ENCODE measurements around the gene CD164.

The CD164 gene

DNA sequence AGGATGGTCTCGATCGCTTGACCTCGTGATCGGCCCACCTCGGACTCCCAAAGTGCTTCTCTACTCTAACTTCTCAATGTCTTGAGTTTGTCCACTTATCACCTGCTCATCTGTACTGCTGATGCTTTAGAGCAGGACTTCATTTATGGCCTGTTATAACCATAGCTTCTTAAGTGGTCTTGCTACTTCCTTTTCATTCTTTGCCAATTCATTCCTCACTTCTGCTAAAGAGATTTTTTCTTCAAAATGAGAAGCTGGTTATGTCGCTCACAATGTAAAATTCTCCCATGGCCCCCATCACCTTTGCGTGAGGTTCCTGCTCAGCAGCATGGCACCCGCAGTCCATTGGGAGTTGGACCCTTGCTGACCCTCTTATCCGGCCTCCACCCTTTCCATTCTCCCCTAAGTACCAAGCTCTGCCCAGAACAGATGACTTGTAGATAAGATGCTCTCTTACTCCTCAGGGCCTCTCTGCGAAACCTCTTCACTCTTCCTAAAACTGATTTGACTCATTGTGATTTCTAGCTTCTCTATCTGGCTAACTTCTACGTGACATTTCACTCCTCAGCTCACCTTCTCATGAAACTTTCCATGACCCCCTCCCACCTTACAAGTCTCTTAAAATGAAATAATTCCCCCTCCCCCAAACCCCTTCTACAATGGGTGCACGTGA is 13.9 kb upstream of the CD164 start:
- Histone ChIP-seq H3K4me1 (ENCODE audit: control insufficient read depth in 5 of 5, insufficient read depth in 5 of 5, low read length in 5 of 5) (peaks cover 0 to 4% (median 0%) of the 10 kb centered on the region in 5 donors), H3K9ac (ENCODE audit: low read length in 5 of 5) (no peak overlapping the region), H3K27ac (ENCODE audit: low read depth, low read length) (no peak overlapping the region), H3K4me3 (ENCODE audit: low read depth in 1 of 5, low read length in 5 of 5) (no peak overlapping the region), H3K36me3 (ENCODE audit: control insufficient read depth in 5 of 5, insufficient read depth in 5 of 5, low read length in 5 of 5) (no peaks in the 10 kb centered on the region), H3K27me3 (ENCODE audit: control insufficient read depth in 5 of 5, insufficient read depth in 4 of 5, low read length in 5 of 5) (no peaks in the 10 kb centered on the region), H3K9me3 (ENCODE audit: control insufficient read depth in 5 of 5, low read length in 5 of 5) (no peaks in the 10 kb centered on the region)

DNA sequence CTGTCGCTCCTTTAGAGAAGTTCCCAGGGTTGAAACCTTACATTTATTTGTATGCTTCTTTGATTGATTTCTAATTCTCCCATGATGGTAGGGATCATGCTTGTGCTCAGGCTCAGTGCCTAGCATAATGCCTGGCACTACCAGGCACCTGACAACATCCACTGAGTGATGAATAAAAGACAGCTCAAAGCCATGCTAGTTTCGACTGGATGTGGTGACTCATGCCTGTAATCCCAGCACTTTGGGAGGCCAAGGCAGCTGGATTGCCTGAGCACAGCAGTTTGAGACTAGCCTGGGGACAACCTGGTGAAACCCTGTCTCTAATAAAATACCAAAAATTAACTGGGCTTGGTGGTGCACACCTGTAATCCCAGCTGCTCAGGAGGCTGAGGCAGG is 11.6 kb upstream of the CD164 start:
- Histone ChIP-seq H3K27me3 (ENCODE audit: control insufficient read depth in 5 of 5, insufficient read depth in 4 of 5, low read length in 5 of 5) (no peaks in the 10 kb centered on the region), H3K9me3 (ENCODE audit: control insufficient read depth in 5 of 5, low read length in 5 of 5) (no peaks in the 10 kb centered on the region), H3K4me1 (ENCODE audit: control insufficient read depth in 5 of 5, insufficient read depth in 5 of 5, low read length in 5 of 5) (peaks cover 3 to 21% (median 16%) of the 10 kb centered on the region in 5 donors), H3K27ac (ENCODE audit: low read depth, low read length) (no peak overlapping the region), H3K36me3 (ENCODE audit: control insufficient read depth in 5 of 5, insufficient read depth in 5 of 5, low read length in 5 of 5) (no peaks in the 10 kb centered on the region), H3K9ac (ENCODE audit: low read length in 5 of 5) (no peak overlapping the region), H3K4me3 (ENCODE audit: low read depth in 1 of 5, low read length in 5 of 5) (no peak overlapping the region)

DNA sequence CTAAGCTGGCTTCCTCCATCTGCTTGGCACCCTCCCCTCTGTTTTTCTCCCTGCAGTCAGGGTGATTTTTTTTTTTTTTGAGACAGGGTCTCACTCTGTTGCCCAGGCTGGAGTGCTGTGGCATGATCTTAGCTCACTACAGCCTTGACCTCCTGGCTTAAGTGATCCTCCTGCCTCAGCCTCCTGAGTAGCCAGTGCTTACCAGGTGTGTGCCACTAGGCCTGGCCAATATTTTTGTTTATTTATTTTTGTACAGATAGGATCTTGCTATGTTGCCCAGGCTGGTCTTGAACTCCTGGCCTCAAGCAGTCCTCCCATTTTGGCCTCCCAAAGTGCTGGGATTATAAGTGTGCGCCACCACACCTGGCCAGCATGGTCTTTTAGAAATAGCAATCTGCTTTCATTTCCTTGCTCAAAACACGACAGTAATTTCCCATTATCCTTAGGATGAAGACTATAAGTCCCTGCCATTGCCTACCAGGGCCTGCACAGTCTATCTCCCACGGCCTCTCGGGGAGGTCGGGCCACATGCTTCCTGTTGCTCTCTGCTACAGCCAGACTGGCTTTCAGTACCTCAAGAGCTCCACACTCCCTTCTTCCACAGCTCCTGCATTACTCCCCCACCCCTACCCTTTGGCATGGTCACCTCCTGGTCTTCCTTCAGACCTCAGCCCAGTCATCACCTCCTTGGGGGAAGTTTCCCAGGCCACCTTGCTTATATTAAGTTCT is 11.1 kb upstream of the CD164 start:
- H3K9ac ChIP-seq (ENCODE audit: low read length in 5 of 5) = no peak overlapping the region
- H3K36me3 ChIP-seq (ENCODE audit: control insufficient read depth in 5 of 5, insufficient read depth in 5 of 5, low read length in 5 of 5) = no peaks in the 10 kb centered on the region
- H3K27me3 ChIP-seq (ENCODE audit: control insufficient read depth in 5 of 5, insufficient read depth in 4 of 5, low read length in 5 of 5) = no peaks in the 10 kb centered on the region
- H3K27ac ChIP-seq (ENCODE audit: low read depth, low read length) = no peak overlapping the region
- H3K9me3 ChIP-seq (ENCODE audit: control insufficient read depth in 5 of 5, low read length in 5 of 5) = no peaks in the 10 kb centered on the region
- no peak overlapping the region for H3K4me3 ChIP-seq (ENCODE audit: low read depth in 1 of 5, low read length in 5 of 5)
- peaks cover 3 to 21% (median 16%) of the 10 kb centered on the region in 5 donors for H3K4me1 ChIP-seq (ENCODE audit: control insufficient read depth in 5 of 5, insufficient read depth in 5 of 5, low read length in 5 of 5)

DNA sequence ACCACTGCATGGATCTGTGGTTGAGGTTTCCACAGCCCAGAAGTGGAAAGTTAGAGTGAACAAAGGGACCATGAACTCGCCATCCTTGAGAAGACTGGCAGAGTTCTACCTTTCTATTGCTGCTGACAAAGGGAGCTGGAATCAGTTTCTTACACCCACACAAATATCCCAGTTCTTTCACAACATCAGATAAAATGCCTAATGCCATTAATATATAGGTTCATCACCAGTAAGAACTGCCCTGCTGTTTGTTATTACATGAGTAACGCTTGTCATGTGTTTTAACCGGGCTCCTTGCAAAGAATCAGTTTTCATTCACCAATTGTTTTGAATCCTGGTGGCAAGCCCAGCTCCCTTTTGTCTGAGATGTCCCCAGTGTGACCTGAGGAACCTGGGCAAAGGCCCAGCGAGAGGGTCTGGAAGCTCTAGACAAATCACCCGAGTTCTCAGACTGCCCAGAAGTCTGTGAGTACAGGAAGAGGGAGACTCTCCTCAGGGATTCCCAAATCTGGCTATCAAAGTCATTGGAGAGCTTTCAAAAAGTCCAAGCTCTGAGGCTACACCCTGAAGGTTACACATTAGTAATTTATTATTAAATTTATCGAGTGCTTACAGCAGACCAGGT is 7.5 kb upstream of the CD164 start:
- no peaks in the 10 kb centered on the region for H3K27me3 ChIP-seq (ENCODE audit: control insufficient read depth in 5 of 5, insufficient read depth in 4 of 5, low read length in 5 of 5)
- H3K9ac ChIP-seq (ENCODE audit: low read length in 5 of 5) = peak overlapping the region in 4 of 5 donors; percentile 9 to 41 (median 36)
- H3K9me3 ChIP-seq (ENCODE audit: control insufficient read depth in 5 of 5, low read length in 5 of 5) = no peaks in the 10 kb centered on the region
- no peaks in the 10 kb centered on the region for H3K36me3 ChIP-seq (ENCODE audit: control insufficient read depth in 5 of 5, insufficient read depth in 5 of 5, low read length in 5 of 5)
- H3K4me1 ChIP-seq (ENCODE audit: control insufficient read depth in 5 of 5, insufficient read depth in 5 of 5, low read length in 5 of 5) = peaks cover 3 to 25% (median 23%) of the 10 kb centered on the region in 5 donors
- no peak overlapping the region for H3K4me3 ChIP-seq (ENCODE audit: low read depth in 1 of 5, low read length in 5 of 5)
- H3K27ac ChIP-seq (ENCODE audit: low read depth, low read length) = peak overlapping the region; percentile 61

DNA sequence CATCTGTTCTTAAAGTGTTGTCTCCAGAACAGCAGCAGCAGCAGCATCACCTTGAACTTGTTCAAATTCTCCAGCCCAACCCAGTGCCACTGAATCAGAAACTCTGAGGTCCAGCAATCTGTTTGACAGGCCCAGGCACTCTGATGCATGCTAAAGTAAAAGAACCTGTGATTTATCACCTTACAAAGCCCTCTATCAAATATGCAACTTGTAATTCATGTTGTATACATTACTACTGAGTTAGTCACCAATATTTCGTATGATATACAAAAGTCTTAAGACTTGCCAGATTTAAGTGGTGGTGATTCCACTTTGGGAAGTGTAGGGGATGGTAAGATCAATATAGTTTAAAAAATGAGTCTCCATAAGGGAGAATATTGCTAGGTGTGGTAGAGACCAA is 6.0 kb upstream of the CD164 start:
- H3K9ac ChIP-seq (ENCODE audit: low read length in 5 of 5) = no peak overlapping the region
- H3K27ac ChIP-seq (ENCODE audit: low read depth, low read length) = no peak overlapping the region
- H3K27me3 ChIP-seq (ENCODE audit: control insufficient read depth in 5 of 5, insufficient read depth in 4 of 5, low read length in 5 of 5) = no peaks in the 10 kb centered on the region
- H3K9me3 ChIP-seq (ENCODE audit: control insufficient read depth in 5 of 5, low read length in 5 of 5) = no peaks in the 10 kb centered on the region
- no peaks in the 10 kb centered on the region for H3K36me3 ChIP-seq (ENCODE audit: control insufficient read depth in 5 of 5, insufficient read depth in 5 of 5, low read length in 5 of 5)
- H3K4me3 ChIP-seq (ENCODE audit: low read depth in 1 of 5, low read length in 5 of 5) = no peak overlapping the region
- H3K4me1 ChIP-seq (ENCODE audit: control insufficient read depth in 5 of 5, insufficient read depth in 5 of 5, low read length in 5 of 5) = peaks cover 3 to 40% (median 38%) of the 10 kb centered on the region in 5 donors

DNA sequence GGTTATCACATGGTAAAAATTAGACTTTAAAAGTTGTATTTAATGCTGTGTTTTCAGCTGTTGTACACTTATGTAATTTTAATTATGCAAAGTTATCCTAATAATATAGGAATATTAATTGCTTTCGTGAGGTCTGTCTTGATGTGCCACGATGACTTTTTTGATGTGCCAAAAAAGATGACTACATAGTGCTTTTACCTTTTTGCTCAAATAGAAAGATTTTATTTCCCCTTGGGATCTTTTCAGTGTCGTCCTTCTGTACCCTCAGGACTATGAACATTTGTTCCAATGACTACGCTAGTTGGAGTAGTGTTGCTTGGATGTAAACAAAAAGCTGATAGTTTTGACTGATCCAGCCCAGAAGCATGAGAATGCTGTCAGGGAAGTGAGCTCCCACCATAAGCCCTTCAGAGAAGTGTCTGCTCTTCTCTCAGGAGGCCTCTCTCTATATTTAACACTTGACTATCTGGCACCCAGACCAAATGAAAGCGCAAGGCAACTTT is 1.2 kb upstream of the CD164 start:
- peaks cover 0 to 1% (median 0%) of the 10 kb centered on the region in 5 donors for H3K36me3 ChIP-seq (ENCODE audit: control insufficient read depth in 5 of 5, insufficient read depth in 5 of 5, low read length in 5 of 5)
- no peaks in the 10 kb centered on the region for H3K9me3 ChIP-seq (ENCODE audit: control insufficient read depth in 5 of 5, low read length in 5 of 5)
- H3K27me3 ChIP-seq (ENCODE audit: control insufficient read depth in 5 of 5, insufficient read depth in 4 of 5, low read length in 5 of 5) = no peaks in the 10 kb centered on the region
- peak overlapping the region; percentile 78 to 100 (median 91) for H3K4me3 ChIP-seq (ENCODE audit: low read depth in 1 of 5, low read length in 5 of 5)
- H3K4me1 ChIP-seq (ENCODE audit: control insufficient read depth in 5 of 5, insufficient read depth in 5 of 5, low read length in 5 of 5) = peaks cover 0 to 48% (median 40%) of the 10 kb centered on the region in 5 donors
- H3K9ac ChIP-seq (ENCODE audit: low read length in 5 of 5) = peak overlapping the region in 3 of 5 donors; percentile 93 to 98 (median 94)
- peak overlapping the region; percentile 96 for H3K27ac ChIP-seq (ENCODE audit: low read depth, low read length)

DNA sequence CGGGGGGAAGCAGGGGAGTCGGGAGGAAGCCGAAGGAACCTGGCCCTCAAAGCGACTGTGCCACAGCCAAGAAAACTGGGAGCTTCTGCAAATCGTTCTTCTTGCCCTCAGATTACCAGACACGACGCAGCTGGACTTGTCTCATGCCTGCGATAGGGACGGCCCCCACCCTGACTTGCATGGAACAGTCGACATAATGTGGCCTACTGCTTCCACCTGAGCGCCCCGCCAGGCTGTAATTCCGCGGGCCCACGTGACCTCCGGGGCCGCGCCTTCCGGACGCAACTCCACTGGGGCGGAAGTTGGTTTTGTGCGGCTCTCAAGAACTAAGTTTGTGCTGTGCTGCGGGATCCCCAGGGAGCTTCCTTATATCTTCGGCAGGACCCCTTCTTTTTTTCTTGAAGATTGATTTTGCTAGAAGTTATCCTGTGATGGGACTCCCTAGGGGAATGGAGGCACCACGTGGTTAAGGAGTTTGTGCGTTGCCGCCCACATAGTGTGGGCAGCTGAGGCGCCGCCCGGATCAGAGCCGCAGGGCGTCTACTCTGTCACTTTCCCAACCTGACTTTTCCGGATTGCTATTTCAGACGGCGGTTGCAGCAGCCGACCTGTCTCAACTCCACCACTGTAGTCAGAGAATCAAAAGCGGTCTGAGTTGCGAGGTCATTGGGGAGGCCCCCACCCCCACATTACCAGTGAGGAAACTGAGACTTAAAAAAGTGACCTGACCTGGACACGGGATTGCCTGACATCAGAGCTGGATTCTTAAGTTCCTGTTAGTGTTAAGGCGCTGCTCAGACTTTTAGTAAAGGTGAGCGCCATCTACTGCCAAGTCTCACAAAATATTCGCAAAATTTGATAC is 540 bp upstream of the CD164 start:
- Histone ChIP-seq H3K27me3 (ENCODE audit: control insufficient read depth in 5 of 5, insufficient read depth in 4 of 5, low read length in 5 of 5) (no peaks in the 10 kb centered on the region), H3K4me1 (ENCODE audit: control insufficient read depth in 5 of 5, insufficient read depth in 5 of 5, low read length in 5 of 5) (peaks cover 0 to 55% (median 46%) of the 10 kb centered on the region in 5 donors), H3K4me3 (ENCODE audit: low read depth in 1 of 5, low read length in 5 of 5) (peak overlapping the region; percentile 78 to 100 (median 91)), H3K9me3 (ENCODE audit: control insufficient read depth in 5 of 5, low read length in 5 of 5) (no peaks in the 10 kb centered on the region), H3K36me3 (ENCODE audit: control insufficient read depth in 5 of 5, insufficient read depth in 5 of 5, low read length in 5 of 5) (peaks cover under 1 to 8% (median 4%) of the 10 kb centered on the region in 5 donors), H3K27ac (ENCODE audit: low read depth, low read length) (peak overlapping the region; percentile 96), H3K9ac (ENCODE audit: low read length in 5 of 5) (peak overlapping the region; percentile 85 to 98 (median 94))

DNA sequence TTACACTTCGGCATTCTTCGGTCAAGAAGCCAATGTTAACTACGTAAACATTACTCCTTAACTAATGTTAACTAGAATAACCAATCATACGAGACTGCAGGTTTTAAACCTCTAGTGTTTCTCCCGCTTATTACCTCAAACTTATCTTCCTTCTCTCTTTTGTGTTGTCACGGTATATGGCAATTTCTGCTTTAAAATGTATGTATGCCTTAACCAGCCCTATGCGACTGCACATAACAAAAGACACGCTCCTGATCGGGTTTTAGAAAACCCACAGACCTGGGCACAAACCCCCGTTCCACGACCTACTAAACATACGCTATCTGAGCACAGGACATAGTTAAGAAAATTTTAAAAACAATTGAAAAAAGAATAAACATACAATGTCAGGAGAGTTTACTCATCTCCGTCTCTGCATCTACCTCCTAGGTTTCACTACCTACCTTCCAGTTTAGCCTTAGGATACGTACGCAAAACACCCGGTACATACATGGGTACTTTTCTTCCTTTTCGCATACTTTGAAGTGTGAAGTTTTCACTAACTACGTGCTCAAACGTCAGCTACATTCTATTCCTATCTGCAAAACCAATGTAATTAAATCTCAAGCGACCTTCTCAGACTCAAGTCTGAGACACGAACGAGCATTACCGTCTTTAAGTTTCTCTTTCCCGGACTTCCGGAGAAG is 1.1 kb downstream of the CD164 start:
- peak overlapping the region; percentile 78 to 100 (median 93) for H3K4me3 ChIP-seq (ENCODE audit: low read depth in 1 of 5, low read length in 5 of 5)
- peak overlapping the region; percentile 96 for H3K27ac ChIP-seq (ENCODE audit: low read depth, low read length)
- peaks cover 9 to 24% (median 20%) of the 10 kb centered on the region in 5 donors for H3K36me3 ChIP-seq (ENCODE audit: control insufficient read depth in 5 of 5, insufficient read depth in 5 of 5, low read length in 5 of 5)
- H3K4me1 ChIP-seq (ENCODE audit: control insufficient read depth in 5 of 5, insufficient read depth in 5 of 5, low read length in 5 of 5) = peaks cover 0 to 71% (median 57%) of the 10 kb centered on the region in 5 donors
- H3K9ac ChIP-seq (ENCODE audit: low read length in 5 of 5) = peak overlapping the region; percentile 38 to 98 (median 94)
- H3K27me3 ChIP-seq (ENCODE audit: control insufficient read depth in 5 of 5, insufficient read depth in 4 of 5, low read length in 5 of 5) = no peaks in the 10 kb centered on the region
- no peaks in the 10 kb centered on the region for H3K9me3 ChIP-seq (ENCODE audit: control insufficient read depth in 5 of 5, low read length in 5 of 5)

DNA sequence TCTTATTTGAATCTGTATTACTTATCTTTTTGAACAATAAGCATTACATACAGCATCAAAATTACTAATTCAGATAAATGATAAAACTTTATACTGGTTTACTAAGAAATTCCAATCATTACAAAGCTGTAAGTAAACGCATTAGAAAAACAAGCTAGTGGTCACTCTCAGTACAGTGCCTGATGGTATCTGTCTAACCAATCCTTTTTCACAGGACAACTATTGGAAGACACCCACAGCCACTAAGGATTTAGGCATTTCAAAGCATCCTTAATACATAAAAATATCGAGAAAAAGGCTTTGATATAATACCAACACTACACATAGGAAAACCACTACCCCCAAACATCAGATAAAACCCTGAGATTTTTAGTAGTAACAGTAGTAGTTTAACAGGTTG is 2.6 kb downstream of the CD164 start:
- H3K4me1 ChIP-seq (ENCODE audit: control insufficient read depth in 5 of 5, insufficient read depth in 5 of 5, low read length in 5 of 5) = peaks cover 0 to 66% (median 53%) of the 10 kb centered on the region in 5 donors
- no peaks in the 10 kb centered on the region for H3K9me3 ChIP-seq (ENCODE audit: control insufficient read depth in 5 of 5, low read length in 5 of 5)
- peak overlapping the region; percentile 8 to 98 (median 94) for H3K9ac ChIP-seq (ENCODE audit: low read length in 5 of 5)
- H3K4me3 ChIP-seq (ENCODE audit: low read depth in 1 of 5, low read length in 5 of 5) = peak overlapping the region; percentile 78 to 100 (median 93)
- no peaks in the 10 kb centered on the region for H3K27me3 ChIP-seq (ENCODE audit: control insufficient read depth in 5 of 5, insufficient read depth in 4 of 5, low read length in 5 of 5)
- H3K27ac ChIP-seq (ENCODE audit: low read depth, low read length) = peak overlapping the region; percentile 96
- peaks cover 21 to 38% (median 33%) of the 10 kb centered on the region in 5 donors for H3K36me3 ChIP-seq (ENCODE audit: control insufficient read depth in 5 of 5, insufficient read depth in 5 of 5, low read length in 5 of 5)
